Measurements from ENCODE around the gene ZC3H15.
A peak's percentile ranks its signal among the peaks of the same experiment; 100 is the strongest.
"Not testable (repeated sequence)": the region's sequence is repeated elsewhere in the genome, so short reads cannot be mapped to it uniquely, and the experiment has no call there.

ZC3H15 gene

GRCh38 chr2:186517090-186517489 lies 31.0 kb downstream of the ZC3H15 start:
- H3K4me3 ChIP-seq (ENCODE audit: low read depth, low read length): no peak overlapping the region
- no peak for DNase-seq (ENCODE audit: low read depth)
- TF ChIP-seq CTCF (conservative IDR thresholded peaks at IDR 0.05; ENCODE audit: low read depth, low read length): no peak

GRCh38 chr2:186518291-186518690 lies 32.2 kb downstream of the ZC3H15 start:
- DNase-seq (ENCODE audit: low read depth): no peak
- TF ChIP-seq CTCF (conservative IDR thresholded peaks at IDR 0.05; ENCODE audit: low read depth, low read length): no peak

GRCh38 chr2:186518945-186519344 lies 32.9 kb downstream of the ZC3H15 start:
- no peak for TF ChIP-seq CTCF (conservative IDR thresholded peaks at IDR 0.05; ENCODE audit: low read depth, low read length)
- H3K4me3 ChIP-seq (ENCODE audit: low read depth, low read length): no peak overlapping the region
- peak; percentile 89 for DNase-seq (ENCODE audit: low read depth)

More at GRCh38 chr2:186518291-186518690, 32.2 kb downstream of the ZC3H15 start:
- H3K4me3 ChIP-seq (ENCODE audit: low read depth, low read length): no peak overlapping the region

GRCh38 chr2:186521570-186522153 lies 35.6 kb downstream of the ZC3H15 start:
- not testable (repeated sequence) for DNase-seq (ENCODE audit: low read depth)

GRCh38 chr2:186522450-186522849 lies 36.4 kb downstream of the ZC3H15 start:
- DNase-seq (ENCODE audit: low read depth): no peak
- no peak for TF ChIP-seq CTCF (conservative IDR thresholded peaks at IDR 0.05; ENCODE audit: low read depth, low read length)
- H3K4me3 ChIP-seq (ENCODE audit: low read depth, low read length): no peak overlapping the region

More at GRCh38 chr2:186521570-186522153, 35.6 kb downstream of the ZC3H15 start:
- H3K4me3 ChIP-seq (ENCODE audit: low read depth, low read length): not testable (repeated sequence)

- no peak for DNase-seq (ENCODE audit: low read depth)
- TF ChIP-seq CTCF (conservative IDR thresholded peaks at IDR 0.05; ENCODE audit: low read depth, low read length): no peak
- H3K4me3 ChIP-seq (ENCODE audit: low read depth, low read length): no peak overlapping the region
Measured at GRCh38 chr2:186523791-186524190, 37.7 kb downstream of the ZC3H15 start.

GRCh38 chr2:186526281-186526680 lies 40.2 kb downstream of the ZC3H15 start:
- no peak overlapping the region for H3K4me3 ChIP-seq (ENCODE audit: low read depth, low read length)
- no peak for DNase-seq (ENCODE audit: low read depth)
- TF ChIP-seq CTCF (conservative IDR thresholded peaks at IDR 0.05; ENCODE audit: low read depth, low read length): no peak
